RWPE1 (cell line): ENCODE data around the gene FPR1.
"Not testable (repeated sequence)": the region's sequence is repeated elsewhere in the genome, so short reads cannot be mapped to it uniquely, and the experiment has no call there.

ENCODE experiments used
- CTCF ChIA-PET: fragments of 350-600 bp; sonication (Branson Sonifier 250); formaldehyde crosslinking; extraction: SDS; loops from one replicate; lab custom pipeline; 2021; lab: Yijun Ruan, JAX
- POLR2A ChIA-PET: fragments of 400-600 bp; formaldehyde crosslinking; extraction: SDS; loops from one replicate; lab custom pipeline; 2020; ENCODE audit warnings: antibody characterized with exemption; ENCODE audit not compliant: low non-redundant PET; lab: Yijun Ruan, JAX
- DNase-seq: peaks from one replicate; pipeline ENCODE4 v3.0.0; 2012; ENCODE audit warnings: low spot score
- H3K27ac ChIP-seq: fragments of 450-650 bp; 2 replicates; pipeline ENCODE4 v1.5.1; 2017
- CTCF ChIP-seq: fragments of 450-650 bp; conservative IDR thresholded peaks from 2 replicates; pipeline ENCODE4 v1.5.1; 2017; ENCODE audit warnings: low read depth, mild to moderate bottlenecking

Gene FPR1

GRCh38 chr19:51742789-51743188 is 8.9 kb downstream of the FPR1 start:
- ChIA-PET CTCF (no interaction called here), POLR2A (no interaction called here)
- TF ChIP-seq CTCF: no peak
- no peak overlapping the region for H3K27ac ChIP-seq
- DNase-seq: no peak

GRCh38 chr19:51740356-51740755 is 11.3 kb downstream of the FPR1 start:
- ChIA-PET CTCF (interaction anchor here (0.7 kb wide), 2 partner anchors 38 to 710 kb away, joined by 3 to 4 read pairs; no protein-coding TSS in a partner anchor), POLR2A (no interaction called here)
- no peak for DNase-seq
- TF ChIP-seq CTCF: no peak
- no peak overlapping the region for H3K27ac ChIP-seq

GRCh38 chr19:51739466-51740213 is 12.0 kb downstream of the FPR1 start:
- no peak for TF ChIP-seq CTCF
- ChIA-PET POLR2A (no interaction called here), CTCF (interaction anchor here (0.7 kb wide), 1 partner anchor 710 kb away, joined by 3 read pairs; no protein-coding TSS in a partner anchor)
- DNase-seq: no peak
- no peak overlapping the region for H3K27ac ChIP-seq

GRCh38 chr19:51738523-51738922 is 13.2 kb downstream of the FPR1 start:
- CTCF ChIA-PET: interaction anchor here (0.6 to 0.7 kb wide), 3 partner anchors 59 to 823 kb away, joined by 3 to 4 read pairs (median 3); no protein-coding TSS in a partner anchor
- POLR2A ChIA-PET, DNase-seq, H3K27ac ChIP-seq: not testable (repeated sequence)

- POLR2A ChIA-PET: no interaction called here
Measured at GRCh38 chr19:51737924-51738323, 13.8 kb downstream of the FPR1 start.

GRCh38 chr19:51737389-51737788 is 14.3 kb downstream of the FPR1 start:
- no peak for DNase-seq
- H3K27ac ChIP-seq: no peak overlapping the region
- POLR2A ChIA-PET: no interaction called here
- CTCF ChIA-PET: interaction anchor here (0.7 kb wide), 1 partner anchor 10 kb away, joined by 4 read pairs; no protein-coding TSS in a partner anchor
- TF ChIP-seq CTCF: no peak

More at GRCh38 chr19:51737924-51738323, 13.8 kb downstream of the FPR1 start:
- no peak for TF ChIP-seq CTCF
- no peak for DNase-seq
- no peak overlapping the region for H3K27ac ChIP-seq
- CTCF ChIA-PET: interaction anchor here (0.6 to 0.7 kb wide), 3 partner anchors 9 to 822 kb away, joined by 3 to 4 read pairs (median 4); no protein-coding TSS in a partner anchor
